ENCODE data around the gene UST. TPM values are rescaled to one million over a fixed set of nuclear protein-coding genes. Genes with fewer than 3 reads are reported as not detected.

UST gene
- total RNA-seq, 4 donors from 2014 or later, result 2.9 to 12.0 (median 5.7) TPM

DNA sequence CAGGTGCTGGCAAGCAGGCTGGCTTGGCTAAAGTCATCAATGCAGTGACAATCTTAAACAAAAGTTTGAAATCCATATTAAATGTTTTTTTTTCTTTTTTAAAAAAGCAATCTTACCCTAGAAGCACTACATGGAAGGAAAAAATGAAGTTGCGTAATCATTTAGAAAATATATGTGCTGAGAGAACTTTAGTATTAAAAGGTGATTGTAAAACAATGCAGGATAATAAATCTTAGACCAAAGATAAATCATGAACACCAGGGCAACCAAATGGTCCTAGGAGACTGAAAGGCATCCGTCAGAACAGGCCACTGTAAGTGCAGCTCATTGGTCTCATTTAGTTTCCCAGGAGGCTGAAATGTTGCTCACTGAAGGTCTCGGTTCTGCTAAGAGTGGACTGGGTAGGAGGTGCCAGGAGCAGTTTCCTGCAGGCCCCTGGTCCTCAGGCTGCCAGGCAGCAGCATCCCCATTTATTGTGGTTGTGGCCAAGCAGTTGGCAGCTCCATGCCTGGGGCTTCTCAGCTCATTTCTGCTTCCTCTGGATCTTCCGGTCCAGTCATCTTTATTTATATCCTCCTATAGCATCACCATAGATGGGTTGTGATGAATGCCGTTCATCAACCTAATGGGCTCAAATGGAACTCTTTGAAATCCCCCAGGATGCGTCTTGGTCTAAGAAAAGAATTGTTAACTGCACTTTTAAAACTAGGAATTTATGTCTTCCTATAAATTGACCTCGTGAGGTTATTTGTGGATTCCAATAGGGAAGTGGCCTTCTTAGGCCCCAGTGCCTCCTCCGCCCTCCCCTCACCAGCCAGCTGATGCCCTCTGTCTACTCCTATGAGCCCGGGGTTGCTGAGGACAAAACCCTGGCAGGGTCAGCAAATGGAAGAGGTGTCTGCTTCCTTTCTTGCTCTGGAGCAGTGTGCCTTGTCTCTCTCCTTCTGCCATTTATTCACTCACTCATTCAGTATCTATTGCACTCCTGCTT, 269.0 kb downstream of the UST start:
- TF ChIP-seq, protein P1, sequence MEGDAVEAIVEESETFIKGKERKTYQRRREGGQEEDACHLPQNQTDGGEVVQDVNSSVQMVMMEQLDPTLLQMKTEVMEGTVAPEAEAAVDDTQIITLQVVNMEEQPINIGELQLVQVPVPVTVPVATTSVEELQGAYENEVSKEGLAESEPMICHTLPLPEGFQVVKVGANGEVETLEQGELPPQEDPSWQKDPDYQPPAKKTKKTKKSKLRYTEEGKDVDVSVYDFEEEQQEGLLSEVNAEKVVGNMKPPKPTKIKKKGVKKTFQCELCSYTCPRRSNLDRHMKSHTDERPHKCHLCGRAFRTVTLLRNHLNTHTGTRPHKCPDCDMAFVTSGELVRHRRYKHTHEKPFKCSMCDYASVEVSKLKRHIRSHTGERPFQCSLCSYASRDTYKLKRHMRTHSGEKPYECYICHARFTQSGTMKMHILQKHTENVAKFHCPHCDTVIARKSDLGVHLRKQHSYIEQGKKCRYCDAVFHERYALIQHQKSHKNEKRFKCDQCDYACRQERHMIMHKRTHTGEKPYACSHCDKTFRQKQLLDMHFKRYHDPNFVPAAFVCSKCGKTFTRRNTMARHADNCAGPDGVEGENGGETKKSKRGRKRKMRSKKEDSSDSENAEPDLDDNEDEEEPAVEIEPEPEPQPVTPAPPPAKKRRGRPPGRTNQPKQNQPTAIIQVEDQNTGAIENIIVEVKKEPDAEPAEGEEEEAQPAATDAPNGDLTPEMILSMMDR (IDR thresholded peaks at IDR 0.05), result no peak
- no peak for TF ChIP-seq POLR2A (IDR thresholded peaks at IDR 0.05)
- WGBS, 2 donors, result 78 to 85% methylated on average over 9 of the region's 9 CpGs
- Histone ChIP-seq H3K27ac (no peak overlapping the region), H3K4me1 (peaks cover 0 to 32% (median 7%) of the 10 kb centered on the region in 3 donors), H3K4me3 (no peak overlapping the region), H3K36me3 (no peaks in the 10 kb centered on the region), H3K27me3 (no peaks in the 10 kb centered on the region), H3K9me3 (no peaks in the 10 kb centered on the region)
- DNase-seq, result no peak
- intact Hi-C loops (cut with DNase I), result no loop called here

DNA sequence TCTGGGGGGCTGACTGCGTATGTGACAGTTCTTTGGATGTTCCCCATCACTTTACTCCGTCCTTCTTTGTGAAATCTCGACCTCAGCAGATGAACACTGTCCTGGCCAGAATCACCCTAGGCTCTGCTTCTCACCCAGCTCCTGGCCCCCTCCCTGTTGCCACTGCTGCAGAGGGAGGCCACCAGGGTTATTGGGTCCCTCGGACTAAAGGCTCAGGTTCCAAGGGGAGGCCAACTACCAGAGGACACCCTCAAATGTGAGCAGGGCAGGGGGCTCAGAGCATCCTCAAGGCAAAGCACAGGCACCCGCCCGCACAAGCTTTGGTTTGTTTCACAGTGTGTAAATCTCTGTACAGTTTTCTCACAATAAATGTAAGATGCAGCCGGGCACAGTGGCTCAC, 269.9 kb downstream of the UST start:
- Histone ChIP-seq H3K36me3 (no peaks in the 10 kb centered on the region), H3K27ac (no peak overlapping the region), H3K4me1 (peaks cover 0 to 33% (median 7%) of the 10 kb centered on the region in 3 donors), H3K4me3 (no peak overlapping the region), H3K9me3 (no peaks in the 10 kb centered on the region), H3K27me3 (no peaks in the 10 kb centered on the region)
- WGBS, 2 donors, result 73 to 93% methylated on average over 4 to 6 of the region's 7 CpGs
- intact Hi-C loops (cut with DNase I), result no loop called here
- TF ChIP-seq POLR2A (IDR thresholded peaks at IDR 0.05), result no peak
- TF ChIP-seq, protein P1 (IDR thresholded peaks at IDR 0.05), result no peak
- no peak for DNase-seq

DNA sequence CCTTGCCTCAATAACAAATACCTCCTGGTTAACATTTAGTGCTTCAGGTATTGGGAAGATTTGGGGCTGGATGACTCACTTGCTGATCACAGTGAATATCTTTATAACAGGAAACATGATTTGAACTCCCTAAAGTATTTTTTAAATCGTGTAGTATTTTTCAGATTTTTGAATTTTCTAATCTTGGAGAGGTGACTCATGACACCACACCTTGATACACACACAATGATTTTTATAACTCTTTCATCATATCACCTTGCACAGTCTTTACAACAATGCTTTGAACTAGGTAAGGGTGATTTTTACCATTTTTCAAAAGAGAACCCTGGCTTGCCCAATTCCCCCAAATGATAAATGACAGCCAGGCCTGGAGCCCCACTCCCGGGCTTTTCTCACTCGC, 273.5 kb downstream of the UST start:
- intact Hi-C loops (cut with DNase I), result no loop called here
- 41 to 66% methylated on average over 3 of the region's 3 CpGs for WGBS, 2 donors
- H3K27me3 ChIP-seq, result no peaks in the 10 kb centered on the region
- no peak for DNase-seq
- H3K4me1 ChIP-seq, result peaks cover 0 to 14% (median under 1%) of the 10 kb centered on the region in 3 donors
- no peak overlapping the region for H3K27ac ChIP-seq
- no peak overlapping the region for H3K4me3 ChIP-seq
- no peaks in the 10 kb centered on the region for H3K9me3 ChIP-seq
- H3K36me3 ChIP-seq, result peaks cover 0 to 7% (median 0%) of the 10 kb centered on the region in 3 donors
- TF ChIP-seq, protein P1 (IDR thresholded peaks at IDR 0.05), result no peak

DNA sequence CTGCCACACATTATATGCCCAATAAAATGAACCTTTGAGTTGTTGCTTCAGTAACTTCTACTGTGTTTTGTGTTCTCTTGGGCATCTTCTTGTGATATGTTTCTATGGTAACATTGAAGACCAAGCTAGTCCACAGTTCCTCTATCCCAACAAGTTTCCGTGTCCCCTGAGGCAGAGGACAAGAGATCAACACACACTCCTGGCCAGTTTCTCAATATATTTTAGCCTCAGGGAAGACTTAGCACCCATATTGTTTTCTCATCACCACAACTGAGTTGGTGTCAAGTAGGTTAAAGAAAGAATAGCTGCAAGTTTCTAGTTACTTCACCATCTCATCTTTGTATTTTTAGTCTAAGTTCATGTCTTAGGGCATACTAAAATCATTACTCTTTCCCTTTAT, 277.5 kb downstream of the UST start:
- H3K4me1 ChIP-seq, result peaks cover 0 to 8% (median 0%) of the 10 kb centered on the region in 3 donors
- intact Hi-C loops (cut with DNase I), result no loop called here
- H3K27ac ChIP-seq, result no peak overlapping the region
- H3K4me3 ChIP-seq, result no peak overlapping the region
- no peak for TF ChIP-seq POLR2A (IDR thresholded peaks at IDR 0.05)
- TF ChIP-seq, protein P1 (IDR thresholded peaks at IDR 0.05), result no peak
- H3K9me3 ChIP-seq, result no peaks in the 10 kb centered on the region
- 64 to 87% methylated on average over 1 of the region's 1 CpG for WGBS, 2 donors
- H3K36me3 ChIP-seq, result peaks cover 0 to 7% (median 0%) of the 10 kb centered on the region in 3 donors
- no peak for DNase-seq
- H3K27me3 ChIP-seq, result no peaks in the 10 kb centered on the region

DNA sequence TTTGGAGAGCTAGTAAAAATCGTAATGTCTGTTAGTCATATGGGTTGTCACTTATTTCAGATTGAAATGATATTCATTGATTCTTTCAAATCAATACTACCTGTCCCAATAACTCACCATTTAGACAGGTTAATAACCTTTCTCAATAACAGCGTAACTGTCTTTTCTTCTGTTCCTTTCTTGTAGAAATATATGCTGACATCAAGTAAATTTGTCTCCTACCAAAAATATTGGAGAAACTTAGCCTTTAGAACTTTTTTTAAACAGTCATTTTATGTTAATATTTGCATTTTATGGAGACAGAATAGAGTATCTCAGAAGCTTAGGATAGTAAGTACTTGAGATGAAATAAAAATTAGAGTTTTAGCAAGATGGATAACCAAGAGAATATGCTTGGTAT, 278.2 kb downstream of the UST start:
- H3K27me3 ChIP-seq, result no peaks in the 10 kb centered on the region
- no peaks in the 10 kb centered on the region for H3K9me3 ChIP-seq
- H3K36me3 ChIP-seq, result peaks cover 0 to 7% (median 0%) of the 10 kb centered on the region in 3 donors
- TF ChIP-seq POLR2A (IDR thresholded peaks at IDR 0.05), result no peak
- TF ChIP-seq, protein P1 (IDR thresholded peaks at IDR 0.05), result no peak
- no peak overlapping the region for H3K4me3 ChIP-seq
- intact Hi-C loops (cut with DNase I), result loop anchor here (5.0 kb wide), 1 partner anchor 402 kb away; no protein-coding TSS in a partner anchor
- no peak overlapping the region for H3K27ac ChIP-seq
- DNase-seq, result no peak
- H3K4me1 ChIP-seq, result peaks cover 0 to 8% (median 0%) of the 10 kb centered on the region in 3 donors
- 90 to 94% methylated on average over 2 of the region's 2 CpGs for WGBS, 2 donors

Measured in esophagus squamous epithelium (tissue), 5 donors.